GM18909 (cell line): ENCODE data around the gene ARFGAP2.

Source experiments
- ATAC-seq: cut with Tn5 transposase; IDR thresholded peaks from one replicate; pipeline ENCODE4 v1.9.1; 2021; ENCODE audit warnings: mild to moderate bottlenecking; ENCODE audit not compliant: unreplicated experiment, poor library complexity

Gene ARFGAP2

DNA sequence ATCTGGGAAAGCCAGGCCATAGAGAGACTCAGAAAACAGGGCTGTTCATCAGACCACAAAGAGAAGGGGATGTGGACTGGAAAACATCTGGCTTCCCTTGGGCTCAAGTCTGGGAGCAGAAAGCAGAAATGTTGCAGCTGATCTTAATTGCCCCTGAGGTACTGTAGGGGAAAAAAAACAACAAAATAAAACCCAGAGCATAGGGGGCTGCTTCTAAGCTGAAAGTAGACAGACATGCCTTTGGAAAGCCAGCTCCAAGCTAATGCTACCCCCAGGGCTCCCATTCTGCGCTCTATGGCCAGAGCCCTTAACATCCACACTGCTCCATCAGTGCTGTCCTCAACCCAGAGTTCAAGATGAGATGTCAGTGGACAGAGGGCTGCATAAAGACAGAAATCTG lies 11.6 kb upstream of the ARFGAP2 start:
- ATAC-seq = no peak

- ATAC-seq = no peak
Measured at GRCh38 chr11:47187723-47188122, 11.0 kb upstream of the ARFGAP2 start.

GRCh38 chr11:47186700-47187695 lies 10.3 kb upstream of the ARFGAP2 start:
- ATAC-seq = peak; percentile 4

GRCh38 chr11:47186076-47186699 lies 9.5 kb upstream of the ARFGAP2 start, which contains the start of gene PACSIN3:
Gene PACSIN3 (minus strand): TSS chr11:47186434. CDS start chr11:47182727, 3,707 bp downstream.
- peak; percentile 44 for ATAC-seq

DNA sequence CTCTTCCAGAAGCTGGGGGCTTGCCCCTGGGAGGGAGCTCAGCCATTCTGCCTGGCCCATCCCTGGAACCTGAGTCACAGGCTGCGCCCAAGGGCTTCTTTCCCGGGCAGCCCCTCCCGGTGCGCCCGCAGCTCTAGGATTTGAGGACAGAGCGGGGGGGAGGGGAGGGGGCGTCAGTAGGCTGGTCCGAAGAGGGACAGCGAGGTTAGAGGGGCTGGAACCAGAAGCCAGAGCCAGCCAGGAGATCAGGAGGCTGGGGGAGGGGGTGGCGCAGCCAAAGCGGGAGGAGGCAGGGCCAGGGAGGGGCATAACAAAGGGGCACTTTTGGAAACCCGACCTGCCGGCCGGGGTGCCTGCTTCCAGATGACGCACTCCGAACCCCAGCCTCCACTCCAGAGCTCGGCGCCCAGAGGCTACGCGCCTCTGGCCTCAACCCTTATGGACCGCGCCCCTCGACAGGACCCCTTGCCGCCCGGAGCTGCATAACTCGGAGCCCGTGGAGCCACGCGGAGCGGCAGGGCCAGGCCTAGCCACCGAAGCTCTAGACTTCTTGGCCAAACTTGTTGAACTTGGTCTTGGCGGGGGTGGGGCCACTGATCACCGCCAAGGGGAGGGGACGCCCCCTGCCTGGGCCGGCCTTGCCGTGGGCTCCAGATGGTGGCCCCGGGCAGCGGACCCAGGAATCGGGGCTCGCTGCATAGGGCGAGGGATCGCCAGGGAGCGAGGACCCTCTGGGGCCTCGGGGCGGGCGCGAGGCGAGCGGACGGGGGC lies 8.8 kb upstream of the ARFGAP2 start:
- ATAC-seq = no peak

GRCh38 chr11:47184711-47185304 lies 8.1 kb upstream of the ARFGAP2 start:
- ATAC-seq = no peak

- ATAC-seq = no peak
Measured at GRCh38 chr11:47183969-47184368, 7.3 kb upstream of the ARFGAP2 start.

GRCh38 chr11:47183031-47183856 lies 6.6 kb upstream of the ARFGAP2 start:
- ATAC-seq = no peak

- ATAC-seq = no peak
Measured at GRCh38 chr11:47182380-47182779, 5.7 kb upstream of the ARFGAP2 start.

GRCh38 chr11:47181271-47181670 lies 4.6 kb upstream of the ARFGAP2 start:
- no peak for ATAC-seq

DNA sequence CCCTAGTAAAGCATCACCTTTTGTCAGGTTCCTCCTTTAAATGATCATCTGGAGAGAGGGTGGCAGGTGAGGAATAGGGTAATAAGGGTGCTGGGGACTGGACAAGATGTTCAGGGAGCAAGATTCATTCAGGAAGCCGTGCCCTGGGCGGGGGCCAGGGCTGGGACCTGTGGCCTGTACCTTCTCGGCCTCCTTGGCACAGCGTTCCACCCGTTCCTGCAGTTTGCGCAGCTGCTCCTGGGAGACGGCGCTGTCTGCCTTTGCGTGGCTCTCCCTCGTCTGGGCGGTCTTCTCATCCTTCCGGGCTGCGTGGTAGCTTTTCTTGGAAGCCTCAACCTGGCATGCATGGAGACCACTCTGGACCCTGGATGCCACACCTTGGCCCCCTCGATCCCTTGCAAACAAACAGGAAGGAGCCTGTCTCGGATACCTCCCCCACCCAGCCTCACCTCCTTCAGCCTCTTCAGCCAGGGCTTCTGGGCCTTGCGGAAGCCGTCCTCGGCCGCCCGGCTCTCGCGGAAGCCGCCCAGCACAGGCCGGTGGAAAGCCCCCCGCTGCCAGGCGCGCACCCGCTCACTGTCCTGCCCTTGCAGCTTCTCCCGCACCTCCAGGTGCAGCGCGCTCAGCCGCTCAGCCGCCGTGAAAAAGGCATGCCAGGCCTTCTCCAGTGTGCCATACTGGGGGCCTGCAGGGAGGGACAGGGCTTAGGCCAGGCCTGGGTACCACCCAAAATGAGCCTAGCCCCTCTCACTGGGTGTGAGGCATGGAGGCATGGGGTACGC lies 3.5 kb upstream of the ARFGAP2 start:
- ATAC-seq = no peak

GRCh38 chr11:47179655-47179991 lies 2.9 kb upstream of the ARFGAP2 start:
- peak; percentile 27 for ATAC-seq

- ATAC-seq = no peak
Measured at GRCh38 chr11:47178737-47179654, 2.3 kb upstream of the ARFGAP2 start.

GRCh38 chr11:47178316-47178715 lies 1.6 kb upstream of the ARFGAP2 start:
- ATAC-seq = no peak

- no peak for ATAC-seq
Measured at GRCh38 chr11:47177846-47178245, 1.2 kb upstream of the ARFGAP2 start.

GRCh38 chr11:47177229-47177845 lies 658 bp upstream of the ARFGAP2 start:
- peak; percentile 60 for ATAC-seq

DNA sequence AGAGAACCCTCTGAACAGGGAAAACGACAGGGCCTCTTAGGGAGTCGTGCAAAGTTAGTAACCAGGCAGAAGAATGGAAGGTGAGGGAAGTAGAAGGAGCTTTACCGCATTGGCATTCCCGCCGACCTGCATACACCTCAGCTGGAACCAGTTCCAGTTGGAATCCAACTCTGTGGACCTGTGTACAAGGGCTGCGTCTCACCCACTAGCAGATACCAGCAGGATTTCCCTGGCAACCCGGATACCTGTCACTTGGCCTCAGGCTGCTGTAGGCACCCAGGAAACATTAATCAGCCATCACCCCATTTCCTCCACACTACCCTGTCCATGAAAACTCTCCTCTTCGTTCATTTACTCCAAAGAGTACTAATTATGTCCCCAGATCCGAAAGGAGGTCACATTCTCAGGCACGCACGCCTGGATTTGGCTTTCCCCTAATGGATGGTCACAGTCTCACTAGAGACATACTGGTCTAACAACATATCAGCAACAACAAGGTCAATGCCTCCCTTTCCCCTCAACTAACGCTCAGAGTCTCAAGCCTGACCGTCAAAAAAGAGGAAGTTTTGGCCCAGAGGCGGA lies 842 bp downstream of the ARFGAP2 start:
- ATAC-seq = peak; percentile 10
